Ammon's horn (tissue), 1 donor: ENCODE data around the gene NCKAP5.

Experiments
- DNase-seq: peaks from one replicate; pipeline ENCODE4 v3.0.0-alpha.2; 2016; ENCODE audit warnings: low spot score

Gene NCKAP5

DNA sequence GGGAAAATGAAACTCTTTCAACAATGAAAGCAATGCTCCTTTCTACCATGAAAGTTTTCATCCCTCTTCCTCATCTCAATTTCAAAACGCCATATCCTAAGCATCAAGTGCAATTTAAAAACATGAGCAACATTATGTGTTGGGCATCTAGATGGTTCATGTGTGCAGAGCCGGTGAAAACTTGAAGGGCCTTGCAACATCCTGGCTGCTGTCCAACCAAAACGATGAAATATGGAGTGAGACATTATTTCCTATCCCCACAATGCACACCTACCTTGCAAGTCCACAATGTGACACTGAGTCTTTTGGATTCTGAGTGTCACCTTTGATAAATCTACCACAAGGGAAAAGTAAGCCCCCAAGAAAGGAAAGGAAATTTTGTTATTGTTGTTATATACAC, 110.0 kb downstream of the NCKAP5 start:
- DNase-seq = no peak

DNA sequence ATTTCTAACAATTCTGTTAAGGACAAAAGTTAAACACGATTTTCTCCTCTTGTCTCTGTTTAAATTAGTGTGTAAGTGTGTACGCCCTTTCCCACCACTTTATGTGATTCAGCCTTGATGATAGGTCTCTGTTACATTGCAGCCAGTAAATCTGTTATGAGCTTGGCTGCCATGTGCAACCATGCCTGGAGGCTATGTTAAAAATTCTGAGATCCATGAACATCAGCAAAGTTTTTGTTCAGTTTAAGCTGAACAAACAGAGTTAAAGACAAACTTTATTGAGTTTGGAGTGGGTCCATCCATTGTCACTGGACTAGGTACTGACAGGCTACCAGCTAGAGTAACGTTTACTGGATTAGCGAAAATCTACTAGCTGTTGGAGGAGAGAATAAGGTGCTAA, 110.4 kb downstream of the NCKAP5 start:
- DNase-seq = no peak

DNA sequence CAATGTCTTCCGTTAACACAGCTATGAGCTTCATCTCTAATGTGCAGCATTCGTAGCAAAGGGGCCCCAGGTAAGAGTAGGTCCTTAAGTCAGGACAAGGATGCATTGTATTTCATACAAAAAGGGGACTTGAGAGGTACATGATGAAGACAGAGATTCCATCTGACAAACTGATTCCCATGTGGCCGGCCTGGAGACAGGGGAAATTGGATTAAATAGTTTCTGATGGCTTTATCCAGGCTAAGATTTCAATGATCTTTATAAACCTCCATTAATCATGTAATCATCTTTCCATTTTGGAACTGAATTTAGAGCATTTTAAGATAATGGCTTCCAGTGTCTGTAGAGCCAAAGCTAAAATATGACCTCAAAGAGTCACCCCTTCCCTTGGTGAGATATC, 111.3 kb downstream of the NCKAP5 start:
- DNase-seq = no peak

DNA sequence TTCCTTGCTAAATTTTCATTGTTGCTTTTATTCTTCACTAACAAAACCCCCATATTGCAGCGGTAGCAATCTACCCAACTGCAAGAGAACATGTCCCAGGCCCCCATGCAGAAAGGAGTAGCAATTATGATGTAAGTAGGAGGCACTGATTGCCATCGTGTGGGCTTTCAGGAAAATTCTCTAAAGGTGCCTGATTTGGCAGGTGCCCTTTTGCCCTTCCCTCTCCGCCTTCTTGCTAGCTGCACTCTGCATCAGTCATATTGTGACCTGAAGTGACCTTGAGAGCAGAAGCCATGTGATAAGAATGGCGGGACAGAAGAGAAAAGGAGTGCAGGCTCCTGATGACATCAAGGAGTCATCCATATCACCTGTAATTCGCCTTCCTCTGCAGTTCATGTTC, 112.1 kb downstream of the NCKAP5 start:
- DNase-seq = no peak

DNA sequence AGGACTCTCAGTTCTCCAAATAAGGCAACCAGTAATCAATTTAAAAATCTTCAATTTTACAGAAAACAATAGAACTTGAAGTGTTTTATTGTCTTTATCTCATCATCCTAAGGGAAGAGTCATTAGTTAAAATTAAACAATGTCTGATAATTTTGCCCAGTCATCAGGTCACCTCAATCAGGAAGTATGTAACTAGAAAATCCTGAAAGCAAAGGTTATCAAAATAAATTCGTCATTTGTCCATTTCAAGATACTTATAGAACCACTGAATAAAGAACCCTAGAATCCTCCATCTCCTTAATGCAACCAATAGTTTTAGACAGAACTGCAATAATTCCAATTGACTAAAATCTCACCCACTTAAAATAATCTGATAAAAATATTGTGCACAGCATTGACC, 115.2 kb downstream of the NCKAP5 start:
- no peak for DNase-seq

DNA sequence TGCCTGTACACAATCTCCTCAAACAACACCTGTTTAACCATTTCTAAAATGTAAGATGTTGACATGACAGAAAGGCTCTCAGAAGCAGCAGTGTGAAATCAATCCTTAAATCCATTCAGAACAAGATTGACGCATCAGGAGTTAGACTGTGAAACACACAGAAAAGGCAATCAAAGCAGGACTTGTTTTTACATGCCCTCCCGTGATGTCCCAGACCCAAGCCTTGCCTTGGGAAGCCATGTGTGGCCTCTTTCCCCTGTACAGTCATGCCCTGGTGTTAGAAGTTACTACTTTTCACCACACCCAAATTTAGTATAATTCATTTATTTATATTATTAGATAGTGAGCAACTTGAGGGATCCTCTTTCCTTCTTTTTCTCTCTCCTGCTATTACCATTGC, 115.7 kb downstream of the NCKAP5 start:
- no peak for DNase-seq

DNA sequence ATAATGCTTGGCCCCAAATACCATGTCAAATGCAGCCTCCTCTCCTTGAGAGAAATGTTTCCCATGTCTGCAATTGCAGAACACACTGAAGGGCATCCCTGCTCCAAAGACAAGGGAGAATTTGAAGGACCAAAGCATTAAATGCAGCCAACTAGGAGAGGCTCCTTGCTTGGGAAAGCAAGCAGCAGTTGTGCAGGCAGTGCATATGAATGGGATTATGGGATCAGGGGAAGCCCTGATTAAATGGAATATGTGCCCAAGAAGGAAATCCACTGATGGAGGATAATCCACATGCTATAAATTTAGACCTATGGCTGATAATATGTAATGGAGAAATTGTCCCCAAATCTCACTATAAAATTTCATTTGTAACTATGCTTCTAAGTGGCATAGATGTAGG, 116.1 kb downstream of the NCKAP5 start:
- no peak for DNase-seq

DNA sequence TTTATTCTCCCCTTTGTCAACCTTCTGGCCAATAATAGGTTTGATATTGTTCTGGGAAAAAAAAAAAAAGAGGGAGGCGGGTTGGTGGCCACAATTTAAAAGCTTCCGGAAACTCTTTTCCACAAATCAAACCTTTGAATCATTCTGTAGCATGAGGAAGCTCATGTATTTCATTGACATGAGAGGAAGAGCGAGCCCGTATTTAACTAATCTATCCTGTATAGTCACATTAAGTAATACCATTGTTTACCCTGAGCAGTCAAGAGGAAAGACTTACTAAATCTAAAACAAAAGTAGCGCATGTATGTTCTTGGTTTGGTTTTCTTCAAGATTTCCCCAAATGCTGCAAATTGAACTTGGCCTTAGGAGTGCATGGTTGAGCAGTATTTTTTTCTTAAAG, 120.1 kb downstream of the NCKAP5 start:
- DNase-seq = no peak

DNA sequence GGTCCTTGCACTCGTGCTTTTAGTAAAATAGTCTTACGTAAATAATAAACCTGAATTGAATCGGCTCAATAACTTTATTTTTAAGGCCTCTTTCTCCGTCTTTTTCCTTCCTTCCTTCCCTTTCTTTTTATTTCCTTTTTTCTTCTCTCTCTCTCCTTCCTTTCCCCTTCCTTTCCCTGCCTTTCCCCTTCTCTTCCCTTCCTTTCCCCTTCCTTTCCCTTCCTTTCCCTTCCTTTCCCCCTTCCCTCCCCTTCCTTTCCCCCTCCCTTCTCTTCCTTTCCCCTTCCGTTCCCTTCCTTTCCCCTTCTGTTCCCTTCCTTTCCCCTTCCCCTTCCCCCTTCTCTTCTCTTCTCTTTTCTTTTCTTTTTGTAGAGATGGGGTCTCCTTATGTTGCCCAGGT, 121.0 kb downstream of the NCKAP5 start:
- DNase-seq = no peak

DNA sequence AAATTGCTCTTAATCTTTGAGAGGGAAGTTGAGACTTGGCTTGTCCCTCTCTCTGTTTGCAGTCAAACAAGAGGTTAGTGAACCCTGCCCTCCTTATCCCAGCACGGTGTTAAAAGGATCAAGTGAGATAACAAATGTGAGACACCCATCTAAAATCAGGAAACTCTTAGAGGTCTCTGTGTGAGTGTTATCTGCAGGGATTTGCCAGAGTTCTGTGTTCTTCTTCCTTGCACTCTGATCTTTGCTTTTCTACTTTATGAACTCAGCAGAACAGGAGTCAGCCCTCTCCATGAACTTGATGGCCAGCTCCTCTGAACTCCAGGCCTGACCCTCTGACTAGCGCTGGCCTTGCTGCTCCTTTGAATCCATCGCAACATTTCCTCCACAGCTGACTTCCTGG, 123.8 kb downstream of the NCKAP5 start:
- DNase-seq = no peak

DNA sequence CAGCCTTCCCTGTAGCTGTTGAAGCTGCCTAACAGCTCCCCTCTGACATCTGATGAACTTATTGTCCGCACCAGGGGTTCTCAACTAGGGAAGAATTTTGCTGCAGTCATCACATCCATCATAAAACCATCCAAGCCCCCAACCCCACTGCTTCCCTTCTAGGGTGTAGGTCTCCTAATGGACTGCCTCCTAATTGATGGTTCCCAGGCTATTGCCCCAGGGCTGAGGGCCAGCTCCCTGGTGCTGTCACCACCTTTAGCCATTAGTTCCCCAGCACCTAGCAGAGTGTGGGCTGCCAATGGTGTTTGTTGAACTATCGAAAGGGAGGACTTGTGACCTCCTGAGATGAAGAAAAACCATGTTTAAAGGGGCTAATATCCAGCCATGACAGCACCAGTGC, 125.9 kb downstream of the NCKAP5 start:
- no peak for DNase-seq

DNA sequence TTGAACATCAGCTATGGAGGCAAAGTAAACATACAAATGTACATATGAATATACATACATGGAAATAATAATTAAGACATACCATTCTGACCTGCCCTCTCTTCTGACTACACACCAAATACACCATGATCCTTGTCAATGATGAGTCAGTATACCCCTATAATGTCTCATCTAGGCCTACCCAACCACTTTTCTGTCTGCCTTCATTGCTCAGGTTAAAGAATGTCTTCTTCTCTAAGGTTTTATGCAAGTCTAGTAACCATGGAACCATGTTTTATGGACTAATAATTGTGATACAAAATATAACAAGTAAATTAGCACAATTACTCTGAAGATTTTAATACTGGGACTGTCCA, 128.7 kb downstream of the NCKAP5 start:
- DNase-seq = no peak

DNA sequence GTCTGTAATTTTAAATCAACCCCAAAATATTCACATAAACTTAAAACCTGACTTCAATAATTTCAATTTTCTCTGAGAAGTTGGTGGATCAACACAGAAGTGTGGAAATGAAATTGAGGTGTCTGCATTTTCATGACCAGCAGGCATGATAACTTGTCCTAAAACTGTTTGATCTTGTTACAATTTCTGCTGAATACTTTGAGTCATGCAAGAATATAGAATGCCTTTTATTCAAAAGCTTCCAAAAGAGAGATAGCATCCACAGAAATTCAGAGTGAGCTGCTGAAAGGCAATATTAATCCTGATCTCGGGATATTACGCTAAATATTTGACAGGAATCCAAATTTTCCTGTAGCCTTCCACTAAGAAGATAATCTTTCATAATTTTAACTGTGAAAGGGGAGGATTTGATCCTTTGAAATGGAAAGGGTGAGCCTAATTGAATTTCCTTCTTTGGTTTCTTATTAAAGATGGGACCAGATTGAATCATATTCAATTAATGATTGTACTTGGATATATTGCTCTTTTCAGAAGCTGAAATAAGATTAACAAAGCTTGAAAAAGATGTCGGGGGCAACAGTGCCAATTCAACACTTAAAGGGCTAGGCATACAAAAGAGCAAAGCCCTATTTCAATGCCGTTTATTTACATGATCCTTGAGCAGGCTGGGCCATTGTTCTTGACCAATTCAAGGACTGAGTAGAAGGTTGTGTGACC, 129.3 kb downstream of the NCKAP5 start:
- DNase-seq = no peak

DNA sequence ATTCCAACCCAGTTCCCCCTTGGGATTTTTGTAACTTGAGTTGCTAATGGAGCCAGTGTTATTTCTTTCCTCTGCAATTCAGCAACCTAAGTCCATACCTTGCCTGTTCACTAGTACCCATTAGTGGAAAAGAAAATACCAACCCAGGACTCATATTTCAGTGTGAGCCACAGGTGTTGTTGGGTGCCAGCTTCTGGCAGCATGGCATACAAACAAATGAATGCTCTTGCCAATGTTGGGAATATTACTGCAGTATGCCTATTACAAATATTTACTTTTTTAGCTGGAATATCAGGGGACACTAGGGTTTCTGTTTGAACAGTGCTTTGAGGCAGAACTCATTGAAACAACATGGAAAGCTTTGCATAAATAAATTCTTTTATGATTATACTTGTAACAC, 130.2 kb downstream of the NCKAP5 start:
- DNase-seq = no peak

DNA sequence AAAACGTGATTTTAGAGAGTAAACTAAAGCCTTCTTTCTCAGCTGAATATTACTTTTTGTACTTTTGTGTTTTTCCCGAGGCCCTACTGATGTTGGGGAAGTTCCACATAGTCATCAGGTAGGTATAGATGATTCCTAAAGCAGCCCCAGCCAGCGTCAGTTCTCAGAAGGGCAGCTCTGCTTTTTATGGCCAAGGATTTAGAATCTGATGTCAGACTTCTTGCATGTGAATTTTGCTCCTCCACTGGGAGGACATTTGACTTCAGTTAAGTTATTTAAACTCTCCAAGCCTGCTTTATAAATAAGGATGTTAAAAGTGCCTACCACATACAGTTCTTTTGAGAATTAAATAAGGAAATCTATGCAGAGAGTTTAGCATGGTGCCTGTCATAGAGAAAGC, 130.8 kb downstream of the NCKAP5 start:
- DNase-seq = no peak

DNA sequence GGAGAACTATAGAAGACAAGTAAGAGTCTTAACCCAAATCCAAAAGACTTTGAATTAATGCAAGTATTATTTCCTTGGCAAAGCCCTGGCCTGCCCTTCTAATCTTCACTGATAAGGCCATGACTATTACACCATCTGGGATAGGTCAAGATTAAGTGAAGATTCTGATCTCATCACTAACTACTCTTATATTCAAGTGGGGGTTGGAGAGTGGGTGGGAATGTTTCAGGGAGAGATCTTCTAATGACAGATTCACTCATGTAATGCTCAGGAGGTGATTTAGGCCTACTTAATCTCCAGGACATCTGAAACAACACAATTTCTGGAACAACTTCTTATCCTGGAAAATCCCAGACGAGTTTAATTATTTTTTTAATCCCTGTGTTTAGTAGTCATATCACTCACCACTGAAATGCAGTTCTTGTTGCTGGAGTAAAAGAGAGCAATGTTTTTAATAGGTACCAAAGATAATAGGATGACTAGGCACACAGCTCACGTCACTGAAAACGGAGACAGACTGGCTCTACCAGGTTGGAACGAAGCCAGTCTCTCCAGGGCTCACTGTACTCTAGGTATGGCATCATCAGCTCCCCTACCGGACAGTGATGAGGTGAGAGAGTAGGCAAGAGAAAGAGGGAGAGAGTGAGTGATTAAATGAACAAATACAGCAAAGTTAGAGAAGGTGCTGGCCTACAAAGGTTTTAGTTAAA, 133.1 kb downstream of the NCKAP5 start:
- DNase-seq = no peak

DNA sequence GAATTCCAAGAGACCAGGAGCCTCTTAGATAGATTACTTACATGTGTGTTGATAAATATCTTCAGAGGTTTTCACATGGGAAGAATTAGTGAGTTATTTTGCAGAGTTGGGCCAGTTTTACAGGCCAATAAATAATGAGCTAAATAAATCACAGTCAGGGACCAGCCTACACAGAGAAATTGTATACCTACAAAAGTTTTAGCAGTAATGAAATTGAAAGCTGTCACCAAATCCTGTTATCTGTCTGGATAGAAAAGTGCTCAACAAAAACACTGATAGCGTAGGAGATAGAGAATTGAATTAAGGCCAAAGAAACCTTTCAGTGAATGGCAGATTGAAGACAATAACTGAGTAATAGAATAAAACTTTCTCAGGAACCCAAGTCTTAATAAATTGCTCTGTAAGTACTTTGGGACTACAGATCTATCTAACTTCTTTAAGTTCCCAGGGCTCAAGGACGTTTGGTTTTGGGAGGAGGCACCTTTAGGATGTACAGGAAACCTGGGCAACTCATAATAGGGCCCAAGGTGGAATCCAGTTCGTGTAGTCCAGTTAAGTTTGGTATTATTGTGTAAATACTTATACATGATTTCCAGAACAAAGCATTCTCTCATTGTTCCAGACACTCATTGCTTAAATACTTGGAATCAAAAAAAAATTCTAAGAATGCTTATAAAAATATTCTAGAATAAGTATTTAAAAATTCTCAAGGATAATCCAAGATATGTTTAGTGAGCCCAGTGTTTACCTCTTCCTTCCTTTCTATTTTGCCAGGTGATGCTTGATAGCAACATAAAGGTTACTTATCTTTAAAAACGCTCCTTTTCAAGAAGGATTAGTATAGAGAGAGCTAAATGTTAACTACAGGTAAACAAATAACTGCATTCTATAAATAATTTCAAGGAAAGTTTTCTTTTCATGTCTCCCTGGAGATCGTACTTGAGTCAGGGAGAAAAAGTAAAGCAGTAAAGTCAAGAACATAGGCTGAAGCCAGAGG, 134.5 kb downstream of the NCKAP5 start:
- DNase-seq = no peak

DNA sequence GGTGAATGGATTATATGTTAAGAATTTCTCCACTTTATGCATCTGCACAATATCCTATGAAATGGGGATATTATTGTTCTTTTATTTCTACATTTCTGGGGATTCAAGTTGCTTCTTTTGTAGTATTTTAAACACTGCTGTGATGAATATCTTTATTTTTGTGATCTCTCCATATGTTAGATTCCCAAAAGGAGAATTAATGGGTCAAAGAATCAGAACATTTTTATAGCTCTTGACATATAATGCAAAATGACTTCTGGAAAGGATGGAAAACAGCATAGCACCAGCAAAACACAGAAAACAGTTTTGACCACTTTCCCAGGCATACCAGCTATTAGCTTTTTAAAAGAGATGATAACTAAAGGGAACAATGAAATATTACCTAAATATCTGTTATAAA, 135.5 kb downstream of the NCKAP5 start:
- no peak for DNase-seq

DNA sequence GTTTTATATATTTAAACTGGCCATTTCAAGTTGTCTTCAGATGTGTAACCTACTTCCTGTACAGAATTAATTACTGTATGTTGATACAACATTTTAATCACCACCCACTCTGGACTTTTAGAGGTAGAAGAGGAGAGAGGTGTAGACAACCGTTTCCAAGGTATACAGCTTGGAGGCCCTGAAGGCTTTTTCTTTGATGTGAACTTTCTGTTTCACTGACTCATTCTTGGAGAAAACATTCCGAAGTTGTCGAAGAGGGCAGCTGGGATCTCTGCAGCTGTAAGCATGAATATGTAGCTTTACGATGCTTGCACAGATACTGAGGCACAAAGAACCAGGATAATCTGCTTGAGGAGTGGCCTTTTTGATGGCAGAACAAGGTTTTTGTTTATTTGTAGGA, 137.0 kb downstream of the NCKAP5 start:
- DNase-seq = no peak

DNA sequence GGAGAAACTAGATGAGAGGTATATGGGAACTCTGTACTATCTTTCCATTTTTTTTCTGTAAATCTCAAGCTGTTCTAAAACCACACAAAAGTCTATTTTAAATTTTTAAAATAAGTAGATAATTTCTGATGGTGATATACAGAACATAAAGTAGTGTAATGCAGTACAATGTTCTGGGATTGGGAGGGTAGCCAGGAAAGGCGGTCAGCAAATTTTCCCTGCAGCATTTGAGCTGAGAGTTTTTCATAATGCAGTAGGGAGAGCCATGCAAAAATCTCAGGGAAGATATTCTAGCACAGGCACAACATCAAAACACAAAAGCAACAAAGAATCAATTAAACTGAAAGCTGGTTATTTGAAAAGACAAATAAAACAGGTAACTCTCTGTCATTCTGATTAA, 141.5 kb downstream of the NCKAP5 start:
- no peak for DNase-seq

DNA sequence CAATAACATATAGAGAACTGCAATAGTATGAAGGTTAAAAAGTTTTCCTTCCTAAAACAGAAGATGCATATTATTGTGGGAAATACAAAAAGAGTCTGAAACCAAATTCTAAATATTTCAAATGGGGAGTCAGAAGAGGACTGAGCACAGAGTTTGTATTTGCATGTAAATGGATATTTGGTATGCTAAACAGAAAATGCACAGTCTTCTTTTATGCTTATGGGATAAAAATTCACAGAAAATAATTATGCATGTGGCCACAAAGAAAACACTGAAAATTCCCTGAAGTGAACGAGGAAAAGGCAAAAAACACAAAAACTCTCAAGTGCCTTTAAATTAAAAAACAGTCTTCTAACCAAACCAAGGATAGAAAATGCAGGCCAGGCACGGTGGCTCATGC, 142.7 kb downstream of the NCKAP5 start:
- DNase-seq = no peak

DNA sequence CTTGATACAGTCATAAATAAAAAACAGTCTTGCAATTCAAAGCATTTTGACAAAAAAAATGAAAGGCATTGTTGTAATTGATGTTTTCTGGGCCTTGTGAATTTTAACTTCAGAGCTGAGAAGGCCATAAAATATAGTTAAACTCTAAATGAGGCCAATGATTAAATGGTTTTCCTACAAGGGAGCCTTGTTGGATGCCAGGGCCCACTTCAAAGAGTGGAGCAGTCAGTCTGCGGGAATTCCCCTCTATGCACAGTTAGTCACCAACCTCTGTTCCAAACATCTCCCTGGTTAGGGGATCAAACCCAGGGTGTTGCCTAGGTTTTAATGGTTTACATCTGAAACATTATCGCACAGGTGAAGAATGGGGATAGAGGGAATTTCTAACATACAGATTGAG, 143.4 kb downstream of the NCKAP5 start:
- DNase-seq = no peak

DNA sequence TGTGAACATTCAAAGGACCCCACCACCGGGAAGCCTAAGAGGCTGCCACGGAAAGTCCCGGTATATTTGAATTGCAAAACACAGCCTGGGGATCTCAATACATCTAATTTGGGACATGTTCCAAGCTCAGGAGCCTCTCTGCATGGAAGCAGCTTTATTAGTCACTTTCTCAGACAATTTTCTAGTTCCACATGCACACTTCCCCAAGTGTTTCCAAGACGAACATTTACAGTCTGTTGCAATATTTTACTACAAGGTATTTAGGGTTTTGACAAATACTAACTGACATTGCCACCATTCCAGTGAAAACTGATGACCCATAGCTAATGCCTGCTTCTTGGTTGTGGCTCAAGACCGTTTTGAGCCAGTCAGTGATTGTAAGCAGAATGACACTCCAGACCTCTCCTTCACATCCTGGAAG, 145.3 kb downstream of the NCKAP5 start:
- DNase-seq = no peak
